ENCODE measurements around the gene CINP. TPM values are rescaled to one million over a fixed set of nuclear protein-coding genes. Genes with fewer than 3 reads are reported as not detected.
A peak's percentile ranks its signal among the peaks of the same experiment; 100 is the strongest.
"Not testable (repeated sequence)": the region's sequence is repeated elsewhere in the genome, so short reads cannot be mapped to it uniquely, and the experiment has no call there.

Gene CINP
- total RNA-seq, 6 experiments from 2014 or later, result 58.9 to 65.7 (median 62.4) TPM

- Mint-ChIP-seq H3K36me3 (ENCODE audit: low read depth) (peaks cover 7% of the 10 kb centered on the region), H3K4me3 (peak overlapping the region; percentile 97), H3K27me3 (ENCODE audit: insufficient read depth) (no peaks in the 10 kb centered on the region; the same call in none of the 2 replicates), H3K4me1 (ENCODE audit: low read depth) (peaks cover 27% of the 10 kb centered on the region), H3K27ac (peak overlapping the region; percentile 99), H3K9me3 (peaks cover 2% of the 10 kb centered on the region; the same call in 1 of the 2 replicates)
- no peak for DNase-seq
- TF ChIP-seq, protein P1, sequence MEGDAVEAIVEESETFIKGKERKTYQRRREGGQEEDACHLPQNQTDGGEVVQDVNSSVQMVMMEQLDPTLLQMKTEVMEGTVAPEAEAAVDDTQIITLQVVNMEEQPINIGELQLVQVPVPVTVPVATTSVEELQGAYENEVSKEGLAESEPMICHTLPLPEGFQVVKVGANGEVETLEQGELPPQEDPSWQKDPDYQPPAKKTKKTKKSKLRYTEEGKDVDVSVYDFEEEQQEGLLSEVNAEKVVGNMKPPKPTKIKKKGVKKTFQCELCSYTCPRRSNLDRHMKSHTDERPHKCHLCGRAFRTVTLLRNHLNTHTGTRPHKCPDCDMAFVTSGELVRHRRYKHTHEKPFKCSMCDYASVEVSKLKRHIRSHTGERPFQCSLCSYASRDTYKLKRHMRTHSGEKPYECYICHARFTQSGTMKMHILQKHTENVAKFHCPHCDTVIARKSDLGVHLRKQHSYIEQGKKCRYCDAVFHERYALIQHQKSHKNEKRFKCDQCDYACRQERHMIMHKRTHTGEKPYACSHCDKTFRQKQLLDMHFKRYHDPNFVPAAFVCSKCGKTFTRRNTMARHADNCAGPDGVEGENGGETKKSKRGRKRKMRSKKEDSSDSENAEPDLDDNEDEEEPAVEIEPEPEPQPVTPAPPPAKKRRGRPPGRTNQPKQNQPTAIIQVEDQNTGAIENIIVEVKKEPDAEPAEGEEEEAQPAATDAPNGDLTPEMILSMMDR (IDR thresholded peaks at IDR 0.05), result no peak
These were observed 59.0 kb downstream of the CINP start for GRCh38 chr14:102303664-102304063.

GRCh38 chr14:102298303-102299070, 64.2 kb downstream of the CINP start:
- H3K4me3 Mint-ChIP-seq; H3K27me3 Mint-ChIP-seq (ENCODE audit: insufficient read depth); H3K27ac Mint-ChIP-seq; H3K9me3 Mint-ChIP-seq; DNase-seq: not testable (repeated sequence)
- peaks cover 42% of the 10 kb centered on the region for H3K4me1 Mint-ChIP-seq (ENCODE audit: low read depth)
- H3K36me3 Mint-ChIP-seq (ENCODE audit: low read depth), result peaks cover 13% of the 10 kb centered on the region

Other genes starting within 250 kb of the CINP start
- 10 to 100 TPM; 24.4 to 28.7 (median 27.7) TPM for gene WDR20, start 223.0 kb downstream of the CINP start, total RNA-seq (2021; fragmentation: NEBNext Ultra II Directional; extraction: Animal tissue kit (Norgen Biotek cat#: 25700))
- gene MOK, start 57.7 kb downstream of the CINP start, total RNA-seq (2021; fragmentation: NEBNext Ultra II Directional; extraction: Animal tissue kit (Norgen Biotek cat#: 25700)), result 10 to 100 TPM; 11.5 to 18.7 (median 14.8) TPM
- 1 to 10 TPM; 6.7 to 8.3 (median 8.0) TPM for gene ZNF839, start 43.1 kb downstream of the CINP start, total RNA-seq (2021; fragmentation: NEBNext Ultra II Directional; extraction: Animal tissue kit (Norgen Biotek cat#: 25700))
- gene TECPR2, start 51 bp upstream of the CINP start, total RNA-seq (2021; fragmentation: NEBNext Ultra II Directional; extraction: Animal tissue kit (Norgen Biotek cat#: 25700)), result 10 to 100 TPM; 22.0 to 29.6 (median 26.4) TPM
- 10 to 100 TPM; 13.4 to 18.0 (median 15.6) TPM for gene ANKRD9, start 146.9 kb upstream of the CINP start, total RNA-seq (2021; fragmentation: NEBNext Ultra II Directional; extraction: Animal tissue kit (Norgen Biotek cat#: 25700))
- 10 to 100 TPM; 24.5 to 27.6 (median 25.1) TPM for gene RCOR1, start 229.8 kb upstream of the CINP start, total RNA-seq (2021; fragmentation: NEBNext Ultra II Directional; extraction: Animal tissue kit (Norgen Biotek cat#: 25700))

All from HFFc6 (cell line).